Neural cell (in vitro differentiated cells): ENCODE data around the gene TSPAN11. TPM values are rescaled to one million over a fixed set of nuclear protein-coding genes. Genes with fewer than 3 reads are reported as not detected.

Experiments used
- H2AFZ ChIP-seq: fragments of 200-600, 300-800 bp; sonication (generic), shearing (Covaris generic); 2 replicates; pipeline ENCODE4 v1.6.0; 2014; ENCODE audit warnings: low read depth, mild to moderate bottlenecking, antibody characterized with exemption, low read length, moderate library complexity
- H3F3A ChIP-seq: fragments of 200-600 bp; shearing (Covaris generic); 2 replicates; pipeline ENCODE4 v1.6.1; 2016; ENCODE audit warnings: mild to moderate bottlenecking, moderate library complexity, mixed read lengths, antibody characterized with exemption, low read length; ENCODE audit not compliant: insufficient read depth, poor library complexity, severe bottlenecking
- H3K27ac ChIP-seq: fragments of 200-600, 300-800 bp; sonication (generic), shearing (Covaris generic); 2 replicates; pipeline ENCODE4 v1.5.1; 2014; ENCODE audit warnings: mild to moderate bottlenecking, low read length, moderate library complexity
- H3K27me3 ChIP-seq: fragments of 300-800, 200-600 bp; sonication (generic), shearing (Covaris generic); 2 replicates; pipeline ENCODE4 v1.6.0; 2014; ENCODE audit warnings: mild to moderate bottlenecking, low read depth, low read length, moderate library complexity; ENCODE audit not compliant: insufficient read depth
- H3K36me3 ChIP-seq: fragments of 300-800, 200-600 bp; sonication (generic), shearing (Covaris generic); 2 replicates; pipeline ENCODE4 v1.5.1; 2014; ENCODE audit warnings: mild to moderate bottlenecking, antibody characterized with exemption, low read length, moderate library complexity; ENCODE audit not compliant: insufficient read depth
- H3K4me2 ChIP-seq: fragments of 300-800, 200-600 bp; sonication (generic), shearing (Covaris generic); 2 replicates; pipeline ENCODE4 v1.6.0; 2014; ENCODE audit warnings: mild to moderate bottlenecking, low read length
- H3K4me3 ChIP-seq: fragments of 300-800, 200-600 bp; sonication (generic), shearing (Covaris generic); 2 replicates; pipeline ENCODE4 v1.5.1; 2014; ENCODE audit warnings: mild to moderate bottlenecking, low read length, moderate library complexity
- H3K79me2 ChIP-seq: fragments of 200-600 bp; shearing (Covaris generic); replicated peaks from 2 replicates; pipeline ENCODE4 v1.6.0; 2014; ENCODE audit warnings: mild to moderate bottlenecking, low read length, moderate library complexity; ENCODE audit not compliant: insufficient read depth
- H3K9ac ChIP-seq: fragments of 300-800, 200-600 bp; sonication (generic), shearing (Covaris generic); 2 replicates; pipeline ENCODE4 v1.6.1; 2016; ENCODE audit warnings: mild to moderate bottlenecking, low read length, mixed read lengths
- H3K9me2 ChIP-seq: fragments of 200-600 bp; shearing (Covaris generic); 2 replicates; pipeline ENCODE4 v1.6.1; 2016; ENCODE audit warnings: mild to moderate bottlenecking, low read length, mixed read lengths; ENCODE audit not compliant: insufficient read depth
- H3K9me3 ChIP-seq: fragments of 200-600, 300-800 bp; sonication (generic), shearing (Covaris generic); 2 replicates; pipeline ENCODE4 v1.6.1; 2016; ENCODE audit warnings: mild to moderate bottlenecking, mixed run types, low read length, moderate library complexity, mixed read lengths
- H4K20me1 ChIP-seq: fragments of 200-600 bp; shearing (Covaris generic); 2 replicates; pipeline ENCODE4 v1.6.1; 2016; ENCODE audit warnings: mild to moderate bottlenecking, mixed run types; ENCODE audit not compliant: insufficient read depth
- EP300 ChIP-seq: fragments of 450-650 bp; conservative IDR thresholded peaks from 2 replicates; pipeline ENCODE4 v1.6.1; 2014; ENCODE audit warnings: antibody characterized with exemption, mild to moderate bottlenecking, moderate library complexity; ENCODE audit not compliant: poor library complexity, severe bottlenecking
- EZH2 ChIP-seq: fragments of 200-600, 300-800 bp; shearing (Covaris generic), sonication (generic); IDR thresholded peaks from 2 replicates; pipeline ENCODE4 v1.6.1; 2014; ENCODE audit warnings: antibody characterized with exemption, low read length, borderline replicate concordance, mild to moderate bottlenecking; ENCODE audit not compliant: insufficient read depth, poor library complexity, severe bottlenecking
- MXI1 ChIP-seq: fragments of 450-650 bp; conservative IDR thresholded peaks from 2 replicates; pipeline ENCODE4 v1.6.1; 2014; ENCODE audit warnings: antibody characterized with exemption, mild to moderate bottlenecking; ENCODE audit not compliant: poor library complexity, severe bottlenecking
- POLR2AphosphoS5 ChIP-seq: IDR thresholded peaks from 2 replicates; pipeline ENCODE4 v1.6.1; 2012
- RAD21 ChIP-seq: fragments of 450-650 bp; conservative IDR thresholded peaks from 2 replicates; pipeline ENCODE4 v1.6.1; 2014; ENCODE audit warnings: antibody characterized with exemption, mild to moderate bottlenecking, moderate library complexity
- SMC3 ChIP-seq: fragments of 450-650 bp; conservative IDR thresholded peaks from 2 replicates; pipeline ENCODE4 v1.6.1; 2014; ENCODE audit warnings: antibody characterized with exemption, mild to moderate bottlenecking, moderate library complexity; ENCODE audit not compliant: poor library complexity
- TAF1 ChIP-seq: IDR thresholded peaks from 2 replicates; pipeline ENCODE4 v1.6.1; 2012; ENCODE audit warnings: low read depth
- polyA plus RNA-seq: library from polyadenylated mRNA; depleted of rRNA; stranded (reverse); fragments of >200 nt; gene quantifications from 2 replicates; pipeline ENCODE4 v1.2.3, GENCODE V29; 2014
- TF ChIP-seq, protein P1 (sequence below): IDR thresholded peaks from 2 replicates; pipeline ENCODE4 v1.6.1; 2012; ENCODE audit warnings: borderline replicate concordance
- TF ChIP-seq, protein P2 (sequence below): fragments of 450-650 bp; IDR thresholded peaks from 2 replicates; pipeline ENCODE4 v1.5.1; 2014; ENCODE audit warnings: antibody characterized with exemption, mild to moderate bottlenecking, moderate library complexity; ENCODE audit not compliant: poor library complexity, severe bottlenecking

Gene TSPAN11
- polyA plus RNA-seq, 1 donor from 2014 or later, result 5.6 TPM

DNA sequence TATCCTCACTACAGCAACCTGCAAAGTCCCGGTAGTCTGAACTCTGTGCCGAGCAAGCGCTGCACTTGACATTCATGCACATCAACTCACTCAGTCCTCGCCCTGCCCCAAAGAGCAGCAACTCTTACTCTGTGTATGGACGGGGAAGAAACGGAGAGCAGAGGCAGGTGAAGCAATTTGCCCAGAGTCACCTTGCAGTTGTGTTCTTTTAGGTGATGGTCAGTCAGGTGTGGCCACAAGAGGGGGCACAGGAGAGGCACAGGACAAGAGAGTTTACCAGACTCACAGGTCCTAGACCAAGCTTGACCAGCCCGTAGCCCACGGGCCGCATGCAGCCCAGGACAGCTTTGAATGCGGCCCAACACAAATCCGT lies 39.1 kb downstream of the TSPAN11 start:
- Histone ChIP-seq H3K9me3 (no peaks in the 10 kb centered on the region), H3F3A (no peaks in the 10 kb centered on the region), H3K79me2 (no peaks in the 10 kb centered on the region), H3K9me2 (no peaks in the 10 kb centered on the region), H3K27me3 (no peaks in the 10 kb centered on the region), H3K4me3 (no peak overlapping the region), H3K36me3 (no peaks in the 10 kb centered on the region), H4K20me1 (no peaks in the 10 kb centered on the region), H3K4me2 (no peak overlapping the region), H3K9ac (no peak overlapping the region), H2AFZ (no peak overlapping the region), H3K27ac (no peak overlapping the region)
- TF ChIP-seq EZH2 (no peak), TAF1 (no peak), SMC3 (no peak), MXI1 (no peak), RAD21 (no peak), EP300 (no peak), POLR2AphosphoS5 (no peak)
- TF ChIP-seq, protein P1, sequence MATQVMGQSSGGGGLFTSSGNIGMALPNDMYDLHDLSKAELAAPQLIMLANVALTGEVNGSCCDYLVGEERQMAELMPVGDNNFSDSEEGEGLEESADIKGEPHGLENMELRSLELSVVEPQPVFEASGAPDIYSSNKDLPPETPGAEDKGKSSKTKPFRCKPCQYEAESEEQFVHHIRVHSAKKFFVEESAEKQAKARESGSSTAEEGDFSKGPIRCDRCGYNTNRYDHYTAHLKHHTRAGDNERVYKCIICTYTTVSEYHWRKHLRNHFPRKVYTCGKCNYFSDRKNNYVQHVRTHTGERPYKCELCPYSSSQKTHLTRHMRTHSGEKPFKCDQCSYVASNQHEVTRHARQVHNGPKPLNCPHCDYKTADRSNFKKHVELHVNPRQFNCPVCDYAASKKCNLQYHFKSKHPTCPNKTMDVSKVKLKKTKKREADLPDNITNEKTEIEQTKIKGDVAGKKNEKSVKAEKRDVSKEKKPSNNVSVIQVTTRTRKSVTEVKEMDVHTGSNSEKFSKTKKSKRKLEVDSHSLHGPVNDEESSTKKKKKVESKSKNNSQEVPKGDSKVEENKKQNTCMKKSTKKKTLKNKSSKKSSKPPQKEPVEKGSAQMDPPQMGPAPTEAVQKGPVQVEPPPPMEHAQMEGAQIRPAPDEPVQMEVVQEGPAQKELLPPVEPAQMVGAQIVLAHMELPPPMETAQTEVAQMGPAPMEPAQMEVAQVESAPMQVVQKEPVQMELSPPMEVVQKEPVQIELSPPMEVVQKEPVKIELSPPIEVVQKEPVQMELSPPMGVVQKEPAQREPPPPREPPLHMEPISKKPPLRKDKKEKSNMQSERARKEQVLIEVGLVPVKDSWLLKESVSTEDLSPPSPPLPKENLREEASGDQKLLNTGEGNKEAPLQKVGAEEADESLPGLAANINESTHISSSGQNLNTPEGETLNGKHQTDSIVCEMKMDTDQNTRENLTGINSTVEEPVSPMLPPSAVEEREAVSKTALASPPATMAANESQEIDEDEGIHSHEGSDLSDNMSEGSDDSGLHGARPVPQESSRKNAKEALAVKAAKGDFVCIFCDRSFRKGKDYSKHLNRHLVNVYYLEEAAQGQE, result no peak
- TF ChIP-seq, protein P2, sequence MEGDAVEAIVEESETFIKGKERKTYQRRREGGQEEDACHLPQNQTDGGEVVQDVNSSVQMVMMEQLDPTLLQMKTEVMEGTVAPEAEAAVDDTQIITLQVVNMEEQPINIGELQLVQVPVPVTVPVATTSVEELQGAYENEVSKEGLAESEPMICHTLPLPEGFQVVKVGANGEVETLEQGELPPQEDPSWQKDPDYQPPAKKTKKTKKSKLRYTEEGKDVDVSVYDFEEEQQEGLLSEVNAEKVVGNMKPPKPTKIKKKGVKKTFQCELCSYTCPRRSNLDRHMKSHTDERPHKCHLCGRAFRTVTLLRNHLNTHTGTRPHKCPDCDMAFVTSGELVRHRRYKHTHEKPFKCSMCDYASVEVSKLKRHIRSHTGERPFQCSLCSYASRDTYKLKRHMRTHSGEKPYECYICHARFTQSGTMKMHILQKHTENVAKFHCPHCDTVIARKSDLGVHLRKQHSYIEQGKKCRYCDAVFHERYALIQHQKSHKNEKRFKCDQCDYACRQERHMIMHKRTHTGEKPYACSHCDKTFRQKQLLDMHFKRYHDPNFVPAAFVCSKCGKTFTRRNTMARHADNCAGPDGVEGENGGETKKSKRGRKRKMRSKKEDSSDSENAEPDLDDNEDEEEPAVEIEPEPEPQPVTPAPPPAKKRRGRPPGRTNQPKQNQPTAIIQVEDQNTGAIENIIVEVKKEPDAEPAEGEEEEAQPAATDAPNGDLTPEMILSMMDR, result no peak

- H3K36me3 ChIP-seq, result no peaks in the 10 kb centered on the region
- H3F3A ChIP-seq, result no peaks in the 10 kb centered on the region
- no peaks in the 10 kb centered on the region for H3K9me2 ChIP-seq
- no peaks in the 10 kb centered on the region for H4K20me1 ChIP-seq
- no peak overlapping the region for H3K4me3 ChIP-seq
- no peak overlapping the region for H3K27ac ChIP-seq
- TF ChIP-seq RAD21 (no peak), POLR2AphosphoS5 (no peak), SMC3 (no peak), EZH2 (no peak), TAF1 (no peak), MXI1 (no peak), EP300 (no peak)
- TF ChIP-seq, protein P1, result no peak
- TF ChIP-seq, protein P2, result no peak
- H3K4me2 ChIP-seq, result no peak overlapping the region
- no peaks in the 10 kb centered on the region for H3K27me3 ChIP-seq
- no peak overlapping the region for H2AFZ ChIP-seq
- H3K9me3 ChIP-seq, result no peaks in the 10 kb centered on the region
- H3K9ac ChIP-seq, result no peak overlapping the region
- H3K79me2 ChIP-seq, result no peaks in the 10 kb centered on the region
Measured at GRCh38 chr12:30967026-30967425, 40.5 kb downstream of the TSPAN11 start.
